ENCODE data around the gene TTLL8. TPM values are rescaled to one million over a fixed set of nuclear protein-coding genes. Genes with fewer than 3 reads are reported as not detected.

TTLL8 gene
- total and polyA plus RNA-seq, 2 of the 8 experiments (the other 6 are each of a cell fraction or from before 2014, with no cell fraction given): not detected

Other genes starting within 250 kb of the TTLL8 start
- 34.0 and 35.7 TPM in 2 replicates for gene BRD1, start 230.4 kb downstream of the TTLL8 start, total RNA-seq (2021; fragmentation: NEBNext Ultra II Directional; extraction: Animal tissue kit (Norgen Biotek cat#: 25700))
- 6.8 and 11.4 TPM in 2 replicates for gene BRD1, start 230.4 kb downstream of the TTLL8 start, polyA plus RNA-seq (2011; rRNA removed)
- 28.3 TPM in 2 replicates for gene ZBED4, start 204.5 kb downstream of the TTLL8 start, total RNA-seq (2021; fragmentation: NEBNext Ultra II Directional; extraction: Animal tissue kit (Norgen Biotek cat#: 25700))
- gene ZBED4, start 204.5 kb downstream of the TTLL8 start, polyA plus RNA-seq (2011; rRNA removed): 11.0 and 14.5 TPM in 2 replicates
- gene ALG12, start 139.9 kb downstream of the TTLL8 start, total RNA-seq (2021; fragmentation: NEBNext Ultra II Directional; extraction: Animal tissue kit (Norgen Biotek cat#: 25700)): 22.5 and 25.0 TPM in 2 replicates
- 13.4 and 24.1 TPM in 2 replicates for gene ALG12, start 139.9 kb downstream of the TTLL8 start, polyA plus RNA-seq (2011; rRNA removed)
- 36.6 and 39.4 TPM in 2 replicates for gene CRELD2, start 139.7 kb downstream of the TTLL8 start, total RNA-seq (2021; fragmentation: NEBNext Ultra II Directional; extraction: Animal tissue kit (Norgen Biotek cat#: 25700))
- gene CRELD2, start 139.7 kb downstream of the TTLL8 start, polyA plus RNA-seq (2011; rRNA removed): 24.5 and 34.3 TPM in 2 replicates
- 30.0 and 31.2 TPM in 2 replicates for gene PIM3, start 97.5 kb downstream of the TTLL8 start, total RNA-seq (2021; fragmentation: NEBNext Ultra II Directional; extraction: Animal tissue kit (Norgen Biotek cat#: 25700))
- 22.6 and 40.2 TPM in 2 replicates for gene PIM3, start 97.5 kb downstream of the TTLL8 start, polyA plus RNA-seq (2011; rRNA removed)
- gene IL17REL, start 45.5 kb downstream of the TTLL8 start, total RNA-seq (2021; fragmentation: NEBNext Ultra II Directional; extraction: Animal tissue kit (Norgen Biotek cat#: 25700)): 0.08 and 0.20 TPM in 2 replicates
- gene IL17REL, start 45.5 kb downstream of the TTLL8 start, polyA plus RNA-seq (2011; rRNA removed): 0.15 and 0.17 TPM in 2 replicates
- gene MLC1, start 27.1 kb upstream of the TTLL8 start, total RNA-seq (2021; fragmentation: NEBNext Ultra II Directional; extraction: Animal tissue kit (Norgen Biotek cat#: 25700)): not detected in 2 replicates
- gene MLC1, start 27.1 kb upstream of the TTLL8 start, polyA plus RNA-seq (2011; rRNA removed): 0.17 and 0.20 TPM in 2 replicates
- not detected in 2 replicates for gene MOV10L1, start 31.7 kb upstream of the TTLL8 start, total RNA-seq (2021; fragmentation: NEBNext Ultra II Directional; extraction: Animal tissue kit (Norgen Biotek cat#: 25700))
- 0.13 and 0.32 TPM in 2 replicates for gene MOV10L1, start 31.7 kb upstream of the TTLL8 start, polyA plus RNA-seq (2011; rRNA removed)
- gene PANX2, start 112.4 kb upstream of the TTLL8 start, total RNA-seq (2021; fragmentation: NEBNext Ultra II Directional; extraction: Animal tissue kit (Norgen Biotek cat#: 25700)): 5.0 and 5.4 TPM in 2 replicates
- gene PANX2, start 112.4 kb upstream of the TTLL8 start, polyA plus RNA-seq (2011; rRNA removed): 3.5 and 6.0 TPM in 2 replicates
- 57.5 and 60.0 TPM in 2 replicates for gene TRABD, start 127.6 kb upstream of the TTLL8 start, total RNA-seq (2021; fragmentation: NEBNext Ultra II Directional; extraction: Animal tissue kit (Norgen Biotek cat#: 25700))
- gene TRABD, start 127.6 kb upstream of the TTLL8 start, polyA plus RNA-seq (2011; rRNA removed): 44.2 and 88.8 TPM in 2 replicates
- gene SELENOO, start 142.7 kb upstream of the TTLL8 start, total RNA-seq (2021; fragmentation: NEBNext Ultra II Directional; extraction: Animal tissue kit (Norgen Biotek cat#: 25700)): 16.8 and 18.6 TPM in 2 replicates
- gene SELENOO, start 142.7 kb upstream of the TTLL8 start, polyA plus RNA-seq (2011; rRNA removed): 25.1 and 34.1 TPM in 2 replicates
- gene TUBGCP6, start 186.7 kb upstream of the TTLL8 start, total RNA-seq (2021; fragmentation: NEBNext Ultra II Directional; extraction: Animal tissue kit (Norgen Biotek cat#: 25700)): 23.5 and 24.7 TPM in 2 replicates
- gene TUBGCP6, start 186.7 kb upstream of the TTLL8 start, polyA plus RNA-seq (2011; rRNA removed): 24.2 and 33.6 TPM in 2 replicates
- 21.2 and 26.4 TPM in 2 replicates for gene HDAC10, start 193.0 kb upstream of the TTLL8 start, total RNA-seq (2021; fragmentation: NEBNext Ultra II Directional; extraction: Animal tissue kit (Norgen Biotek cat#: 25700))
- 11.2 and 18.8 TPM in 2 replicates for gene HDAC10, start 193.0 kb upstream of the TTLL8 start, polyA plus RNA-seq (2011; rRNA removed)
- 15.6 and 20.3 TPM in 2 replicates for gene MAPK12, start 203.4 kb upstream of the TTLL8 start, total RNA-seq (2021; fragmentation: NEBNext Ultra II Directional; extraction: Animal tissue kit (Norgen Biotek cat#: 25700))
- 17.3 and 25.9 TPM in 2 replicates for gene MAPK12, start 203.4 kb upstream of the TTLL8 start, polyA plus RNA-seq (2011; rRNA removed)
- 1.5 TPM in 2 replicates for gene MAPK11, start 212.1 kb upstream of the TTLL8 start, total RNA-seq (2021; fragmentation: NEBNext Ultra II Directional; extraction: Animal tissue kit (Norgen Biotek cat#: 25700))
- gene MAPK11, start 212.1 kb upstream of the TTLL8 start, polyA plus RNA-seq (2011; rRNA removed): 0.70 and 1.5 TPM in 2 replicates
- 92.8 and 106 TPM in 2 replicates for gene PLXNB2, start 249.3 kb upstream of the TTLL8 start, total RNA-seq (2021; fragmentation: NEBNext Ultra II Directional; extraction: Animal tissue kit (Norgen Biotek cat#: 25700))
- 58.3 and 83.3 TPM in 2 replicates for gene PLXNB2, start 249.3 kb upstream of the TTLL8 start, polyA plus RNA-seq (2011; rRNA removed)

All from H1 (cell line).